GM19351 (cell line): ENCODE measurements around the gene EPC2.
A peak's percentile ranks its signal among the peaks of the same experiment; 100 is the strongest.
"Not testable (repeated sequence)": the region's sequence is repeated elsewhere in the genome, so short reads cannot be mapped to it uniquely, and the experiment has no call there.

Experiments used
- ATAC-seq: cut with Tn5 transposase; IDR thresholded peaks from one replicate; pipeline ENCODE4 v1.9.1; 2021; ENCODE audit warnings: mild to moderate bottlenecking, moderate library complexity; ENCODE audit not compliant: unreplicated experiment

The EPC2 gene

DNA sequence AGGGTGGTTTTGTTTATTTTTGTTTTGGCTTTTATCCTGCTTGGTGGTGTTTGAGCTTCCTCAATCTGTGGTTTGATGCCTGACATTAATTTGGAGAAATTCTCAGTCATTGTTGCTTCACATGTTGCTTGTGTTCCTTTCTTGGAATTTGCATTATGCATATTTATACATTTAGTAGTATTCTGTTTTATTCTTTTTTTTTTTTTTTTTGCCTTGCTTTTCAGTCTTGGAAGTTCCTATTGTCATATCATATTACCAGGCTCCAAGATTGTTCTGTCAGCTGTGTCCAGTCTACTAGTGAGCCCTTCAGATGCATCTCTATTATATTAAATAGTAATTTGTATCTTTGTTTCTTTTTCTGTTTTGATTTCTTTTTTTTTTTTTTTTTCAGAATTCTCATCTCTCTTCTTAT is 77.0 kb downstream of the EPC2 start:
- ATAC-seq, result no peak

DNA sequence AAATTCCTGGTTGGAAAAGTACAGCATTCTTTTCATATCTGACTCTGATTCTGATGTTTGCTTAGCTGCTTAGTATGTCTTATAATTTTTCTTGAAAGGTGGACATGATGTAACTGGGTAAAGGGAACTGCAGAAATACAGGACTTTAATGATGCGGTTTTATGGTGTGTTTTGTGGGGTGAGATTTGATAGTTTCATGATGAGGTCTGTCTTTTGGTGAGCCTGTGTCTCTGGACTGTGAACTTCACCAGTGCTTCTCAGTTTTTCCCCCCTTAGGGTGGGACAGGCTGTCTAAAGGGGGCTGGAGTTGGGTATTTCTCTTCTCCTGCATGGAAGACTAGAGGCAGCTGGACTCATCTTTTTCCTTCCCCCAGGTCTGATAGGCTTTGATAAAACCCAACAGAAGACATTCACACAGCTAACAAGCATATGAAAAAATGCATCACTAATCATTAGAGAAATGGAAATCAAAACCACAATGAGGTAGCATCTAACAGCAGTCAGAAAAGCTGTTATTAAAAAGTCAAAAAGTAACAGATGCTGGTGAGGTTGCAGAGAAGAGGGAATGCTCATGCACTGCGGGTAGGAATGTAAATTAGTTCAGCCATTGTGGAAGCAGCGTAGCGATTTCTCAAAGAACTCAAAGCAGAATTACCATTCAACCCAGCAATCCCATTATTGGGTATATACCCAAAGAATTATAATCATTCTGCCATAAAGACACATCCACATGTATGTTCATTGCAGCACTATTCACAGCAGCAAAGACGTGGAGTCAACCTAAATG is 77.6 kb downstream of the EPC2 start:
- ATAC-seq, result no peak

- peak; percentile 17 for ATAC-seq
Observed at GRCh38 chr2:148725564-148725963, 81.0 kb downstream of the EPC2 start.

GRCh38 chr2:148726228-148726627 is 81.7 kb downstream of the EPC2 start:
- peak; percentile 50 for ATAC-seq

DNA sequence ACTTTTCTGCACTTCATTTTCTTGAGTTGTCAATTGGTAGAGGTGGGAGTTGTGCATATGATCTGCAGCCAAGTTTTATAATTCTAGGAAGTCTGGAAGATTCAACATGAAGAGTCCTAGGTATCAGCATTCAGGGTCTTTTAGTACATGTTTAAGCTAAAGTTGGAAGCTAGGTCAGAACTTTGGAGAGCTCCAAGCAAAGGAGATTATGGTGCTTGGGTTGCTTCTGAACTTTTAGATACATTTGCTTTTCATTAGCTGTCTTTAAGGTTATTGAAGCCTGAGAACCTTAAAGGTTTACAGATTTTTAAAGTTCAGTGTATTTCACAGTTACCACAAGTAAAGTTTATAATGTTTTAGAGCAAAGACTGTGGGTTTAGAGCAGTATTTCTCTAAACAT is 85.5 kb downstream of the EPC2 start:
- no peak for ATAC-seq

DNA sequence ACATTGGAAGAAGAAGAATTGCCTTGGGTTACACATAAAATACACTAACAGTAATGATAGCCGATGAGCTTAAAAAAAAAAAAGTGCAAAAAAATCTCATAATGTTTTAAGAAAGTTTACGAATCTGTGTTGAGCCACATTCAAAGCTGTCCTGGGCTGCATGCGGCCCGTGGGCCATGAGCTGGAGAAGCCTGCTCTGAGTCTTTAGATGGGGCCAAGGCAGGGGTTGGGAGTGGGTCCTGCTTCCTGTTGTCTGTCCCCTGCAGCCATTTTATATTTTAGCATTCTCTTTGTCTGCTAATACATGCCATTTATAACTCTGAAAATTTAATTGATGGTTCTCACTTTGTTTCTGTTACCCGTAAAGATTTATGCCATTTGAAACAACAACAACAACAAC is 93.2 kb downstream of the EPC2 start:
- no peak for ATAC-seq

GRCh38 chr2:148739454-148740105 is 95.0 kb downstream of the EPC2 start:
- ATAC-seq, result no peak

DNA sequence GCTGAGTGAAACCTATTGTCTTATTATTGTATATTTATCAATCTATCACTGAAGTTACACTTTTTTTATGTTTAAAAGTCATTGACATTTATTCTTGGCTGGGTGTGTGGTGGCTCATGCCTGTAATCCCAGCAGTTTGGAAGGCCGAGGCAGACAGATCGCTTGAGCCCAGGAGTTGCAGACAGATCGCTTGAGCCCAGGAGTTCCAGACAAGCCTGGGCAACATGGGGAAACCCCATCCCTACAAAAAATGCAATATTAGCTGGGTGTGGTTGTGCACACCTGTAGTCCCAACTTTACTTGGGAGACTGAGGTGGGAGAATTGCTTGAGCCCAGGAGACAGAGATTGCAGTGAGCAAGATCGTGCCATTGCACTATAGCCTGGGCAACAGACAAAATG is 97.8 kb downstream of the EPC2 start:
- ATAC-seq, result no peak

DNA sequence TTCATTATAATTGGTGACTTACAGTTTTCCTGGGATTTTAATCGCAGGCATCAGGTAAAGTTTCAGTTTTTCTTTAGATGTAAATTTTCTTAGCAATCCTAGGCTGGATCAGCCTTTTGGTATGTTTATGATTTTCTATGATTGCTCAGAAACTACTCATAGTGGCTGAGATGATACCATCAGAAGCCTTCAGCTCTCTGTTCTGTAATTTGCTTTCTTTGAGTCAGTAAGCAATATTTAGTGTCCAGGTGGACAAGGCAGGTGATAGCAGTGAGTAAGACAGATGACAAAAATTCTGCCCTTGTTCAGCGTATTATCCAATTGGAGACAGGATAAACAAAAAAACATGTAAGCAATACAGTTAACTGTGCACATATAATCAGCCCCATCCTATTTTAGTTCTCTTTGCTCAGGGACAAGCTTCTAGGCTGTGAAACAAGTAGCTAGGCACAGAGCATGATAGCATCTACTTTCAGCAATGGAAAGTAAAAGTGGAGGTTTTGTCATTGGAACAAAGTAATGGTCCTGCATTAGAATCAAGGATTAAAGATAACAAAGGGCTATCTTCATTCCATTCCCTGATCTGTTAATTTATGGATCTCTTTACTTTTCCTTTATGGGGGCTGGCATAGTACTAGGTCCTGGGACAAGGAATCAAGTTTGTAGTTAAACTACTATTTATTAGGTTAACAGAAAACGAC is 100.8 kb downstream of the EPC2 start:
- no peak for ATAC-seq

GRCh38 chr2:148746973-148747372 is 102.4 kb downstream of the EPC2 start:
- ATAC-seq, result no peak

DNA sequence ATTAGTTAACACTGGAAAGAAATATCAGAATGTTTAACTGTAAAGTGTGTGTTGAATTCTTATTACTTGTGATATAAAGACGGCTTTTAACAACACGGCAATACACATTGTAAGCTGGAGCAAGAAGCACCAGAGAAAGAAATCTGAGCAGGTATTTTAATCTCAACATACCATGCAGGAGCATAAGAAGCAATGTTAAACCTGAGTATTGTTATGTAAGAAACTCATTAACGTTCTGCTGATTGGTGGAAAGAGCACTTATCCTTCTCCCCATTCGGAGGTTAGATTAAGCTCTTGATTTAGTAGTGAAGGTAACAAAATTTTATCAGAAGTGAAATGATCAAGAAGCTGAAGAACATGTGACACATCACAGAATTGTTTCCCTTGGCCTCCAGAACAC is 107.4 kb downstream of the EPC2 start:
- ATAC-seq, result no peak

GRCh38 chr2:148752977-148753376 is 108.4 kb downstream of the EPC2 start:
- no peak for ATAC-seq

GRCh38 chr2:148754864-148755263 is 110.3 kb downstream of the EPC2 start:
- ATAC-seq, result no peak

GRCh38 chr2:148756292-148756975 is 111.9 kb downstream of the EPC2 start:
- no peak for ATAC-seq

DNA sequence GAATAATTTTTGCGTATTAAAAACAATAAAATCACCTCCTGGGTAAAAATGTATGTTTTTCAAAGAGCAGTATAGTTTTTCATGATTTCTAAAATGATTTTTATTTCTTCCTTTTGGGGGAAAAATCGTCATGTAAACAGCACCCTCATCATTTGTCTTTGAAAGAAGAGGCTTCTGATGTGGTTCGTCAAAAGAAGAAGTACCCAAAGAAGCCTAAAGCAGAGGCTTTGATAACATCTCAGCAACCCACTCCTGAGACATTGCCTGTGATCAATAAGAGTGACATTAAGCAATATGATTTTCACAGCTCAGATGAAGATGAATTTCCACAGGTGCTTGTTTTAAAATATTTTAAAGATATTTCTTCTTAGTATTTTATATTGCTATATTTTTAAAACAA is 120.3 kb downstream of the EPC2 start:
- ATAC-seq, result no peak

DNA sequence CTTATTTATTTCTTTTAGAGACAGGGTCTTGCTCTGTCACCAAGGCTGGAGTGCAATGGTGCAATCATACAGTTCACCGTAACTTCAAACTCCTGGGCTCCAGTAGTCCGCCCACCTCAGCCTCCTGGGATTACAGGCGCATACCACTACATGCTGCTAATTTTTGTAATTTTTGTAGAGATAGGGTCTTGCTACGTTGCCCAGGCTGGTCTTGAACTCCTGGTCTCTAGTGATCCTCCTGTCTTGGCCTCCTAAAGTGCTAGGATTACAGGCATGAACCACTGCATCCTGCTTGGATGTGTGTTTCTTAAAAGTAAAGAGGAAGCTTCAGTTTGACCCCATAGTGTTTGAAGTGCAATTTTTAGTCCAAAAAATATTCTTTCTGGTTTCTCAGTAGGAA is 125.5 kb downstream of the EPC2 start:
- no peak for ATAC-seq

GRCh38 chr2:148781544-148781943 is 137.0 kb downstream of the EPC2 start:
- ATAC-seq, result no peak

DNA sequence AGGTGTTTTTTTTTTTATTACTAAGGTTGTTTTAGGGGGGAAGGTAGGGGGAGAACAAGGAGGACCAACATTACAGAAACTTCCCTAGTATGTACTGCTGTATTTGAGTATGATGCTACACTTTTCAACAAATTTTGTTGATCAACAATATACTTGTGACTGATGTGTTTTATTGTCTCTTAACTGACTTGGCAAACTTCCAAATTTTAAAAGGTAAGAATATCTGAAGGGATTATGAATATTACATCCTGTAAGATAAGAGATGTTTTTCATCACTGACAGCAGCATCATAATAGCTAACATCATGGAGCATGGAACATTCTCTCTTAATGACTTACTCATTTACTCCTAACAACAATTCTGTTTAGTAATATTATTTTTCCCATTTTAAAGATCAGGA is 144.5 kb downstream of the EPC2 start:
- no peak for ATAC-seq

DNA sequence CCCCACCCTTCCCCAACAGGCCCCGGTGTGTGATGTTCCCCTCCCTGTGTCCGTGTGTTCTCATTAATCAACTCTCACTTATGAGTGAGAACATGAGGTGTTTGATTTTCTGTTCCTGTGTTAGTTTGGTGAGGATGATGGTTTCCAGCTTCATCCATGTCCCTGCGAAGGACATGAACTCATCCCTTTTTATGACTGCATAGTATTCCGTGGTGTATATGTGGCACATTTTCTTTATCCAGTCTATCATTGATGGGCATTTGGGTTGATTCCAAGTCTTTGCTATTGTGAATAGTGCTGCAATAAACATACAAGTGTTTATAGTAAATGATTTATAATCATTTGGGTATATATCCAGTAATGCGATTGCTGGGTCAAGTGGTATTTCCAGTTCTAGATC is 145.6 kb downstream of the EPC2 start:
- ATAC-seq, result not testable (repeated sequence)

GRCh38 chr2:148794558-148794957 is 150.0 kb downstream of the EPC2 start:
- no peak for ATAC-seq

DNA sequence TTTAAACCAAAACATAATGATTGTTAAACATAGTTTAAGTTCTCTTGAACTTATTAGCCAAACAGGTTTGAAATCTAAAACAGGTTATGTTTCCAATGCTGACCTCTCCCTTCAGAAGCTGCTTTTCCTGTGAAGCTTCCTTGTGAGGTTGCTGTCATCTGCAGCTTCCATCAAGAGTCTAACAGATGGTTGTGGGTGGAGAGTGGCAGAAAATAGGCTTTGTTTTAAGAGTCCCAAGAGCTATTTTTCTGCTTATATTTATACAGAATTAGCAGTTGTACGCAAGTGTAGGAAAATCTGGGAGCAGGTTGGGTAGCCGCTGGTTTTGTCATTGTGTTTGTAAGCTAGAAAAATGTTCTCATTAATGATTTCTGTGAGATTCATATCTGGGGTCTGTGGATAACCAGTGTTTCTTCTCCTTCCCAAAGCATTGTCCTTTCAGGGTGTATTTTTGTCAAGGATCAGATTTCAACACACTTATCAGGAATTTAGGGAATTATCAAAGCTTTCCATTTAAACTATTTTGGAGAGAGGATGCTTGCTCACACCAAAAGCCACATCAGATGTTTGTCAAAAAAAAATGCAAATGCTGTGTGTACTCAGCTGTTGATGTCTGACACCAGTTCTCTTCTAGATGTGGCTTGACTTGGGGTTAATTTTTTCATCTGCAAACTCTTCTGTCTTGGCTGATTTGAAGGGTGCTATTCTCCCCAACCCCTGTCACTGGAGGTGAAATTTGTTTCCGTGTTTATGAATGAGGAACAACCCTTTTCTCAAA is 152.4 kb downstream of the EPC2 start:
- no peak for ATAC-seq
